GM10266 (cell line): ENCODE measurements around the gene STX16.

Experiments used
- DNase-seq: peaks from one replicate; pipeline ENCODE4 v3.0.0; 2012; ENCODE audit errors: extremely low spot score
- CTCF ChIP-seq: IDR thresholded peaks from 2 replicates; pipeline ENCODE4 v1.5.1; 2012; ENCODE audit warnings: mild to moderate bottlenecking, low read depth; ENCODE audit not compliant: control insufficient read depth, insufficient read depth; ENCODE audit errors: missing control alignments

The STX16 gene

DNA sequence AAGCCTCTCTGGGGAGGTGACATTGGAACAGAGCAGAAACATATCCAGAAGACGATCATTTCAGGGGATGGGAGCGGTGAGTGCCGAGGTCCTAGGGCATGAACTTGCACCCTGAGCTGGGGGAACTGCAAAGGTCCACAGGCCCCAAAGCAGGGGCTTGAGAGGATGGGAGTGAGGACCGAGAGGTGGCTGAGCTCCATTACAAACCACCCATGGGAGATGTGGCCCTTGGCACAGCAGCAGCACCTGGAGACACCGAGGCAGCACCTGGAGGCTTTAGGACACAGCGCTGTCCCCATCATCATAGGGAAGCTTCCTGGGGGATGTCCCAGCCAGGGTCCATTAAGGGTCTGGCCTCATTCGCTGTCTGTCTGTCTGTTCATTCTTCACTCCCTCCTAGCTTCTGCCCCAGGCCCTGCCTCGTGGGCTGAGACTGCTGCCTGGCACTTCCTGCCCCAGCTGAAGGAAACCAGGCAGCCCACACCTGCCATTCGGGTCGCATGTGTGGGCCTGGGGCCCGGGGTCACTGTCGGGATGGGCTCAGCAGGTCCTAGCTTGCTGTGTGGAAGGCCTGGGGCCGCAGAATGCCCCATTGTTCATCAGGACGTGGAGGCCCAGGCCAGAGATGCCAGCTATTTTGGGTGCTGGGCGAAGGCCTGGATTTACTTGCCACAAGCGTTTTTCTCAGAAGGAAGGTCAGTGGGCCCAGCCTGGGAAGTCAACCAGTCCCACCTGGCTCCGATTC, 42.8 kb upstream of the STX16 start:
- TF ChIP-seq CTCF = no peak
- no peak for DNase-seq

DNA sequence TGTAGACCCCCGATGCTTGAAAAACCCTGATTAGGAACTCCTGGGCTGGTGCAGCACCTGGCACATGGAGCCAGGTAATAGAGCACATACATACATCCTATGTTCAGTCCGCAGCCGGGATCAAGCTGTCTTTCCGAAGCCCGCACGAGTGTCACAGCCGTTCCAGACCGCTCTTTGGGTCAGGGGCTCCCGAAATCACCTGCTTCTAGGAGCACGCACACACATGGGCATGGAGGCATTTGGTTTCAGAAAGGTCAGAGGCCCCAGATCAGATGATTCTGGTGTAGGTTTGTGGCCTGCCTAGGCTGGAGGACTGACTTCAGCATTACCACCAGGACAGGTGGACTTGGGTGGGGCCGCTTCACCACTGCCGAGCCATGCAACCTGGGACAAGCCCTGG, 42.1 kb upstream of the STX16 start:
- no peak for DNase-seq
- TF ChIP-seq CTCF = no peak

GRCh38 chr20:58610071-58610800, 40.8 kb upstream of the STX16 start:
- DNase-seq = no peak
- TF ChIP-seq CTCF = no peak

GRCh38 chr20:58610811-58611210, 40.3 kb upstream of the STX16 start:
- no peak for TF ChIP-seq CTCF
- no peak for DNase-seq

- DNase-seq = no peak
- no peak for TF ChIP-seq CTCF
These were observed 39.6 kb upstream of the STX16 start for GRCh38 chr20:58611236-58612030.

DNA sequence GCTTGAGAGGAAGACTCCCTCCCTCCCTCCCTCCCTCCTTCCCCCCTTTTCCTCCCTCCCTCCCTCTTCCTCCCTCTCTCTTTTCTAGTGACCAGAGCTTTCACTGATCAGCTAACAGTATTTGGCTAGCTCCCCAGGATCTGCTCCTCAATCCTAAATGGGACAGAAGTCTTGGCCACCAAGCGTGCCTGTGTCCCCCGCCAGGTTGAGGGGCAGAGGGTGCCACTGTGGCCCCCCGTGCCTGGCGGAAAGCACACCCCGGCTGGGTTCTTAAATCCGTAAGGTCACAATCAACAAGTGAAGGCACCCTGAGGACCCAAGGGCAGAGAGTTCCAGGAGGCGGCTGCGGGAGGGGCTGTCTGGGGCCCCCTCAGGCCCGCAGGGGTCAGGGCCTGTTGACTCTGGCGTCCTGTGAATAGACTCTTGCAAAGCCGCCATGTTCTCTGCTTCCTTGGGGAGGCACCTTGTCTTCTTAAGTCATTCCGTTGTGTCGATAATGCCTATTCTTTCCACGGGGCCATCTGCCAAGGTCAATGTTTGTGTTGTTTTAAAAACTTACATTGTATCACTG, 38.9 kb upstream of the STX16 start:
- DNase-seq = no peak
- TF ChIP-seq CTCF = no peak
